ENCODE measurements around the gene HAGHL. TPM values are rescaled to one million over a fixed set of nuclear protein-coding genes. Genes with fewer than 3 reads are reported as not detected.
A peak's percentile ranks its signal among the peaks of the same experiment; 100 is the strongest.

HAGHL gene
- total and polyA plus RNA-seq, 12 donors: 0.35 to 63.5 (median 6.0) TPM; not detected in 1

GRCh38 chr16:733382-734207 is 6.7 kb downstream of the HAGHL start:
- intact Hi-C loops (cut with DNase I): no loop called here
- Histone ChIP-seq H3K9me3 (replicated peaks in 1 of 3) (no peaks in the 10 kb centered on the region), H3K27me3 (no peaks in the 10 kb centered on the region), H3K4me3 (no peak overlapping the region), H3K4me1 (replicated peaks in 1 of 2) (peaks cover under 1 to 3% of the 10 kb centered on the region in 2 donors), H3K27ac (no peak overlapping the region), H3K36me3 (replicated peaks in 1 of 2) (peaks cover 0 to 56% of the 10 kb centered on the region in 2 donors)
- WGBS, 4 donors: 83 to 91% (median 87%) methylated on average over 18 to 34 of the region's 34 CpGs
- TF ChIP-seq CTCF (IDR thresholded peaks at IDR 0.05) (peak in 2 of 6 experiments; percentile 6 to 16), POLR2A (IDR thresholded peaks at IDR 0.05) (no peak)
- DNase-seq: peak in 1 of 7 donors; percentile 18

- H3K4me1 ChIP-seq (replicated peaks in 1 of 2): no peaks in the 10 kb centered on the region
- TF ChIP-seq POLR2A (IDR thresholded peaks at IDR 0.05) (no peak), CTCF (IDR thresholded peaks at IDR 0.05) (no peak)
- H3K9me3 ChIP-seq (replicated peaks in 1 of 3): no peaks in the 10 kb centered on the region
- DNase-seq: no peak
- H3K4me3 ChIP-seq: no peak overlapping the region
- no peak overlapping the region for H3K27ac ChIP-seq
- H3K36me3 ChIP-seq (replicated peaks in 1 of 2): peaks cover 0 to 56% of the 10 kb centered on the region in 2 donors
- WGBS, 4 donors: 91 to 94% (median 92%) methylated on average over 23 to 49 of the region's 49 CpGs
- intact Hi-C loops (cut with DNase I): no loop called here
- no peaks in the 10 kb centered on the region for H3K27me3 ChIP-seq
These were observed 7.5 kb downstream of the HAGHL start for GRCh38 chr16:734208-734980.

GRCh38 chr16:734981-735881 is 8.3 kb downstream of the HAGHL start:
- intact Hi-C loops (cut with DNase I): no loop called here

More at GRCh38 chr16:734981-735881, 8.3 kb downstream of the HAGHL start:
- Histone ChIP-seq H3K9me3 (replicated peaks in 1 of 3) (no peaks in the 10 kb centered on the region), H3K27ac (no peak overlapping the region), H3K4me3 (no peak overlapping the region), H3K4me1 (replicated peaks in 1 of 2) (peaks cover 6% of the 10 kb centered on the region in 2 donors), H3K36me3 (replicated peaks in 1 of 2) (peaks cover 0 to 56% of the 10 kb centered on the region in 2 donors), H3K27me3 (no peaks in the 10 kb centered on the region)
- TF ChIP-seq CTCF (IDR thresholded peaks at IDR 0.05) (no peak), POLR2A (IDR thresholded peaks at IDR 0.05) (no peak)
- DNase-seq: no peak
- 94 to 98% (median 95%) methylated on average over 14 to 25 of the region's 25 CpGs for WGBS, 4 donors

Measured in adrenal gland (tissue), 12 donors.